H4 (cell line): ENCODE data around the gene CRABP2. TPM values are rescaled to one million over a fixed set of nuclear protein-coding genes. Genes with fewer than 3 reads are reported as not detected.

Experiments
- DNase-seq: peaks from one replicate; pipeline ENCODE4 v3.0.0-alpha.2; 2015; ENCODE audit warnings: low spot score
- total RNA-seq: library from RNA; depleted of rRNA; stranded (reverse); fragments of >200 nt; shearing (Covaris generic); gene quantifications from 2 replicates; pipeline ENCODE4 v1.2.3, GENCODE V29; 2014; rRNA removed

CRABP2 gene
- total RNA-seq, 1 experiment from 2014 or later = 0.95 TPM

DNA sequence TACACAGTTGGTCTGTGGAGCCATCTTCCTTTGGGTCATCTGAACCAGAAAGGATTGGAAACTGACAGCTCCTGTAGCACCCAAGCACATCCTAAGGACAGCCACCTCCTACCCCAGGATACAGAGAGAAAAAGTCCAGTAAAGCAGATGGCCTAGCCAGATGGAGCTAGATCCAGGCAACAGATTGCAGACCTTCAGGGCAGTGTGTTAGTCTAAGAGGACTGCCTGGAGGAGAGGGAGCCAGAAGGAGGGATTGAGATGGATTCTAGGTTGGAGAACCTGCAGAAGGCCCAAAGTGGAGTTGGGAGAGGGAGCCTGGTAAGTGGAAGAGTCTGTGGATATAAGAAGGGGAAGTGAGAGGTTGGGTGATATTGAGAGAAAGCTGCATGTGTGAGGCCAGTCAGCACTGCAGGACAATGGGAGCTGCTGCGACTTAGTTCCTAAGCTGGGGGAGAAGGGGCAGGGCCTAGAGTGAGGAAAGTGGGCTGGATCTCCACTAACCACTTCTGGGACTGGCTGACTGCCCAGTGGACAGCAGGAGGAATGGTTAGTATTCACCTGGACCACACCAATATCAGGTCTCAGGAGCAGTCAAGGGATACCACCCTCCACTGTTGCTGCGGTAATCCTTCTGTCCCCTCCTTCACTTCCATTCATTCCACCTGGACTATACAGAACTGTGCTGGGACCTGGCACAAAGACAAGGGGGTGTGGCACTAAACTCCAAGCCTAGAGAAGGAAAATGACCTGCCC, 50.1 kb downstream of the CRABP2 start:
- no peak for DNase-seq

DNA sequence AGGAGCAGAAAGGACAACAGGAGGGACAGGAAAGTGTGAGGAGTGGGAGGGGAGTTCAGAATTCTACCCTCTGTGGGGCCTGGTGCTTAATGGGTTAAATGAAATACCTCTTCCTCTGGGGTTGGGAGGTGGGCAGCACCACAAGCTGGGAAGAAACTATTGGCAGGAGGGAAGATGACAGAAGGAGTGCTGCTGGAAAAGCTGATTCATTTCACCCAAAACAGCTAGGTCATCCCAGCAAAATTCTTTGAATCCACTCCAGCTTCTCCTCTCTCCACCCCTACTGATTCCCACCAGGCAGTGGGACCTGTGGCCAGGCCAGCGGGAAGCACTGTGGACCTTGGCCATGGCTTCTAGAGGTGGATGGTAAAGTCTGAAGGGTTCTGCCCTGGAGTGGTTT, 50.7 kb downstream of the CRABP2 start:
- no peak for DNase-seq

GRCh38 chr1:156652992-156653355, 52.4 kb downstream of the CRABP2 start:
- no peak for DNase-seq

DNA sequence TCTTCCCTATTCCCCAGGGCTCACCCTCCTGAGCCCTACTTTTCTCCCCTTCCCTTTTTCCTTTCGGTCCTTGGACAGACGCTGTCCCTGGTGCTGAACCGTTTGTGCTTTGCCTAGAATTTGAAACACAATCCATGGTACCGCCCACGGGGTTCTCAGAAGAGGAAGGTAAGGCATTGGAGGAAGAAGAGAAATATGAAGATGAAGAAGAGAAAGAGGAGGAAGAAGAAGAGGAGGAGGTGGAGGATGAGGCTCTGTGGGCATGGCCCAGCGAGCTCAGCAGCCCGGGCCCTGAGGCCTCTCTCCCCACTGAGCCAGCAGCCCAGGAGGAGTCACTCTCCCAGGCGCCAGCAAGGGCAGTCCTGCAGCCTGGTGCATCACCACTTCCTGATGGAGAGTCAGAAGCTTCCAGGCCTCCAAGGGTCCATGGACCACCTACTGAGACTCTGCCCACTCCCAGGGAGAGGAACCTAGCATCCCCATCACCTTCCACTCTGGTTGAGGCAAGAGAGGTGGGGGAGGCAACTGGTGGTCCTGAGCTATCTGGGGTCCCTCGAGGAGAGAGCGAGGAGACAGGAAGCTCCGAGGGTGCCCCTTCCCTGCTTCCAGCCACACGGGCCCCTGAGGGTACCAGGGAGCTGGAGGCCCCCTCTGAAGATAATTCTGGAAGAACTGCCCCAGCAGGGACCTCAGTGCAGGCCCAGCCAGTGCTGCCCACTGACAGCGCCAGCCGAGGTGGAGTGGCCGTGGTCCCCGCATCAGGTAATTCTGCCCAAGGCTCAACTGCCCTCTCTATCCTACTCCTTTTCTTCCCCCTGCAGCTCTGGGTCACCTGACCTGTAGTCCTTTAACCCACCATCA, 53.0 kb downstream of the CRABP2 start:
- DNase-seq = no peak

Other genes with a start within 250 kb of the CRABP2 start
- gene MEF2D, start 204.8 kb downstream of the CRABP2 start, total RNA-seq = 3.9 and 7.9 TPM in 2 replicates
- 9.2 and 12.7 TPM in 2 replicates for gene IQGAP3, start 133.0 kb downstream of the CRABP2 start, total RNA-seq
- not detected in 2 replicates for gene TTC24, start 125.9 kb downstream of the CRABP2 start, total RNA-seq
- gene NAXE, start 113.8 kb downstream of the CRABP2 start, total RNA-seq = 212 and 242 TPM in 2 replicates
- gene GPATCH4, start 104.1 kb downstream of the CRABP2 start, total RNA-seq = 31.8 and 49.3 TPM in 2 replicates
- gene HAPLN2, start 86.2 kb downstream of the CRABP2 start, total RNA-seq = not detected in 2 replicates
- 0.06 TPM in 1 of 2 replicates, not detected in the other for gene BCAN, start 63.5 kb downstream of the CRABP2 start, total RNA-seq
- gene NES, start 28.2 kb downstream of the CRABP2 start, total RNA-seq = 0.41 and 0.48 TPM in 2 replicates
- gene METTL25B, start 22.9 kb upstream of the CRABP2 start, total RNA-seq = 11.6 and 20.0 TPM in 2 replicates
- 22.2 and 27.0 TPM in 2 replicates for gene ISG20L2, start 23.2 kb upstream of the CRABP2 start, total RNA-seq
- 82.2 and 96.3 TPM in 2 replicates for gene MRPL24, start 35.5 kb upstream of the CRABP2 start, total RNA-seq
- 168 and 173 TPM in 2 replicates for gene HDGF, start 46.1 kb upstream of the CRABP2 start, total RNA-seq
- 22.2 and 36.2 TPM in 2 replicates for gene PRCC, start 62.0 kb upstream of the CRABP2 start, total RNA-seq
- gene SH2D2A, start 111.3 kb upstream of the CRABP2 start, total RNA-seq = 2.5 TPM in 2 replicates
- not detected in 2 replicates for gene INSRR, start 153.5 kb upstream of the CRABP2 start, total RNA-seq
- gene NTRK1, start 155.3 kb upstream of the CRABP2 start, total RNA-seq = 0.10 TPM in 1 of 2 replicates, not detected in the other
- not detected in 2 replicates for gene PEAR1, start 188.1 kb upstream of the CRABP2 start, total RNA-seq
- gene LRRC71, start 215.0 kb upstream of the CRABP2 start, total RNA-seq = not detected in 2 replicates